Bronchial epithelial cell (primary cell): Measurements from ENCODE around the gene RBM20. TPM values are rescaled to one million over a fixed set of nuclear protein-coding genes. Genes with fewer than 3 reads are reported as not detected.
A peak's percentile ranks its signal among the peaks of the same experiment; 100 is the strongest.

Experiments
- DNase-seq: peaks from one replicate; pipeline ENCODE4 v3.0.0-alpha.2; 2010; ENCODE audit warnings: low read depth
- FAIRE-seq: peaks from 2 replicates; lab custom pipeline; 2011; peaks lifted over from hg19 to GRCh38; lab: Jason Lieb, UNC
- H3K27me3 ChIP-seq: 2 replicates; pipeline ENCODE4 v1.5.1; 2011; ENCODE audit warnings: low read length; ENCODE audit not compliant: control insufficient read depth, insufficient read depth
- H3K36me3 ChIP-seq: 2 replicates; pipeline ENCODE4 v1.5.1; 2011; ENCODE audit warnings: low read length; ENCODE audit not compliant: control insufficient read depth, insufficient read depth
- H3K4me3 ChIP-seq: 2 replicates; pipeline ENCODE4 v1.5.1; 2011; ENCODE audit warnings: mild to moderate bottlenecking, low read depth, low read length, control low read depth
- CTCF ChIP-seq: IDR thresholded peaks from 2 replicates; pipeline ENCODE4 v1.5.1; 2011; ENCODE audit warnings: mild to moderate bottlenecking, moderate library complexity, low read length, control low read depth, inconsistent platforms; ENCODE audit not compliant: insufficient read depth, severe bottlenecking
- total RNA-seq: library from RNA; depleted of rRNA; stranded (reverse); fragments of >200 nt; gene quantifications from 2 replicates; pipeline ENCODE4 v1.2.1, GENCODE V29; 2014

The RBM20 gene
- total RNA-seq, 1 donor from 2014 or later, result not detected

- FAIRE-seq (no peak), DNase-seq (peak; percentile 88)
- TF ChIP-seq CTCF, result no peak
- no peaks in the 10 kb centered on the region for H3K36me3 ChIP-seq
- H3K4me3 ChIP-seq, result no peak overlapping the region
- no peaks in the 10 kb centered on the region for H3K27me3 ChIP-seq
Measured at GRCh38 chr10:110802551-110803238, 158.6 kb downstream of the RBM20 start.

GRCh38 chr10:110803239-110803749 is 159.2 kb downstream of the RBM20 start:
- TF ChIP-seq CTCF, result no peak
- DNase-seq (no peak), FAIRE-seq (no peak)
- Histone ChIP-seq H3K4me3 (no peak overlapping the region), H3K36me3 (no peaks in the 10 kb centered on the region), H3K27me3 (no peaks in the 10 kb centered on the region)

- peak; percentile 82 for TF ChIP-seq CTCF
- DNase-seq, result peak; percentile 49
- Histone ChIP-seq H3K36me3 (no peaks in the 10 kb centered on the region), H3K27me3 (no peaks in the 10 kb centered on the region), H3K4me3 (no peak overlapping the region)
- no peak for FAIRE-seq
Measured at GRCh38 chr10:110803830-110804338, 159.7 kb downstream of the RBM20 start.

GRCh38 chr10:110804376-110804775 is 160.2 kb downstream of the RBM20 start:
- Histone ChIP-seq H3K27me3 (no peaks in the 10 kb centered on the region), H3K4me3 (no peak overlapping the region), H3K36me3 (no peaks in the 10 kb centered on the region)
- no peak for TF ChIP-seq CTCF
- DNase-seq (no peak), FAIRE-seq (no peak)

GRCh38 chr10:110805292-110805691 is 161.2 kb downstream of the RBM20 start:
- FAIRE-seq (no peak), DNase-seq (no peak)
- no peaks in the 10 kb centered on the region for H3K36me3 ChIP-seq
- no peak for TF ChIP-seq CTCF
- no peak overlapping the region for H3K4me3 ChIP-seq
- no peaks in the 10 kb centered on the region for H3K27me3 ChIP-seq

GRCh38 chr10:110806335-110806734 is 162.2 kb downstream of the RBM20 start:
- FAIRE-seq, result no peak
- Histone ChIP-seq H3K27me3 (no peaks in the 10 kb centered on the region), H3K36me3 (no peaks in the 10 kb centered on the region), H3K4me3 (no peak overlapping the region)
- no peak for TF ChIP-seq CTCF
- no peak for DNase-seq
